IPS-18a (cell line): Measurements from ENCODE around the gene IMMT.
A peak's percentile ranks its signal among the peaks of the same experiment; 100 is the strongest.

Experiments
- H3K27ac ChIP-seq: one replicate; pipeline ENCODE4 v1.5.1; 2013; ENCODE audit warnings: low read length
- H3K27me3 ChIP-seq: one replicate; pipeline ENCODE4 v1.6.1; 2013; ENCODE audit warnings: mild to moderate bottlenecking, low read length; ENCODE audit not compliant: control insufficient read depth, insufficient read depth
- H3K36me3 ChIP-seq: one replicate; pipeline ENCODE4 v1.6.1; 2013; ENCODE audit warnings: low read depth, low read length; ENCODE audit not compliant: control insufficient read depth
- H3K4me1 ChIP-seq: one replicate; pipeline ENCODE4 v1.6.1; 2013; ENCODE audit warnings: low read depth, low read length; ENCODE audit not compliant: control insufficient read depth
- H3K4me3 ChIP-seq: one replicate; pipeline ENCODE4 v1.5.1; 2013; ENCODE audit warnings: low read length
- H3K9ac ChIP-seq: one replicate; pipeline ENCODE4 v1.6.1; 2013; ENCODE audit warnings: mild to moderate bottlenecking, low read length, moderate library complexity
- H3K9me3 ChIP-seq: one replicate; pipeline ENCODE4 v1.6.1; 2013; ENCODE audit warnings: low read depth, low read length; ENCODE audit not compliant: control insufficient read depth

IMMT gene

DNA sequence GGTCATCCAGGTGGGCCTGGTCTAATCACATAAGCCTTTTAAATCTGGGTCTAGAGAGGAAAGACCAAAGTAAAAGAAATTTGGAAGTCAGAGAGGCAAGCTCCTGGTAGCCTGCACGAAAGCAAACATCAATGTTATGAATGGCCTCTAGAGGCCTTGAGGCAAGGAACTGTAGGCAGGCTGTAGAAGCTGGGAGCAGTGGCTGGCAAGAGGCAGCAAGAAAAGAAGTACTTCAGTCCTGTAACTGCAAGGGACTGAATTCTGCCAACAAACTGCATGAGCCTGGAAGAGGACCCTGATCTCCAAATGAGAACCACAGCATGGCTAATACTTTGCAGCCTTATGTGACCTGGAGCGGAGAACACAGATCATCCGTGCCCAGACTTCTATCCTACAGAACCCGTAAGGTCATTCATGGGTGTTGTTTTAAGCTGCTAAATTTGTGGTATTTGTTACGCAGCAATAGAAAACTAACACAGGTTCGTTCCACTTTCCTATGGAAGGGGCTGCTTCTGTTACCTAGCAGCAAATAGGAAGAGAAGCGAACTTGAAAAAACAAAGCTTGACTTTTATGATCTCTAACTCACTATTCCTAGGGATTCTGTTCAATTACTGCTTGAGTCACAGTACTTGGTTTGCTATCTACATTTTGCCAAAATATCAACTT lies 1.2 kb downstream of the IMMT start:
- Histone ChIP-seq H3K4me1 (peaks cover 7% of the 10 kb centered on the region), H3K4me3 (peak overlapping the region; percentile 91)

GRCh38 chr2:86189782-86190416 lies 5.4 kb downstream of the IMMT start:
- Histone ChIP-seq H3K9ac (no peak overlapping the region), H3K4me1 (peaks cover 7% of the 10 kb centered on the region), H3K4me3 (no peak overlapping the region), H3K27ac (no peak overlapping the region), H3K27me3 (no peaks in the 10 kb centered on the region), H3K36me3 (peaks cover 11% of the 10 kb centered on the region), H3K9me3 (no peaks in the 10 kb centered on the region)

More for the DNA sequence above, 1.2 kb downstream of the IMMT start:
- Histone ChIP-seq H3K27ac (peak overlapping the region; percentile 55), H3K9ac (peak overlapping the region; percentile 92), H3K27me3 (no peaks in the 10 kb centered on the region), H3K36me3 (peaks cover 11% of the 10 kb centered on the region), H3K9me3 (no peaks in the 10 kb centered on the region)

GRCh38 chr2:86186431-86186830 lies 8.8 kb downstream of the IMMT start:
- no peaks in the 10 kb centered on the region for H3K9me3 ChIP-seq
- H3K36me3 ChIP-seq: peaks cover 7% of the 10 kb centered on the region
- H3K4me1 ChIP-seq: no peaks in the 10 kb centered on the region
- H3K27me3 ChIP-seq: no peaks in the 10 kb centered on the region
- H3K9ac ChIP-seq: no peak overlapping the region
- no peak overlapping the region for H3K27ac ChIP-seq
- H3K4me3 ChIP-seq: no peak overlapping the region

- peaks cover 11% of the 10 kb centered on the region for H3K36me3 ChIP-seq
- H3K27ac ChIP-seq: no peak overlapping the region
- no peaks in the 10 kb centered on the region for H3K9me3 ChIP-seq
- no peaks in the 10 kb centered on the region for H3K4me1 ChIP-seq
- no peak overlapping the region for H3K4me3 ChIP-seq
- H3K9ac ChIP-seq: no peak overlapping the region
- no peaks in the 10 kb centered on the region for H3K27me3 ChIP-seq
These were observed 9.6 kb downstream of the IMMT start for GRCh38 chr2:86185517-86186212.

- H3K4me3 ChIP-seq: no peak overlapping the region
- no peak overlapping the region for H3K9ac ChIP-seq
- no peaks in the 10 kb centered on the region for H3K27me3 ChIP-seq
- H3K27ac ChIP-seq: no peak overlapping the region
- H3K9me3 ChIP-seq: no peaks in the 10 kb centered on the region
- H3K4me1 ChIP-seq: no peaks in the 10 kb centered on the region
- H3K36me3 ChIP-seq: peaks cover 51% of the 10 kb centered on the region
These were observed 18.7 kb downstream of the IMMT start for GRCh38 chr2:86176597-86176996.

DNA sequence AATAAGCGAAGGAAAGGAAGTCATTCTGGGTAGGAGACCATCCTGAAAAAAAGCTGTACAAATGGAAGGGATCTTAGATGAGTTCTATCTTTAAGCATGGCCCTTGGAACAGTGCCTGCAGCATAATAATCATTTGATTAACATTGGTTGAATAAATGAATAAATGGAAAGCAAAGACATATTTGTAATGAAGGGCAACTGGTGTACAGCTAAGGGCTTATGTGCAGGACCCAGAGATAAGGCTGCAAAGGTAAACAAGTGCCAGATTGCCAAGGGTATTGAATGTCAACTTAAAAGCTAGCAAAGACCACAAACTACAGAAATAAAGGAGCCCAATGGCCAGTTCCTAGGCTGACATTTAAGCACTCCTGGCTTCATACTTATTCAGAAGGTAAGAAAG lies 19.4 kb downstream of the IMMT start:
- Histone ChIP-seq H3K4me3 (no peak overlapping the region), H3K36me3 (peaks cover 55% of the 10 kb centered on the region), H3K27me3 (no peaks in the 10 kb centered on the region), H3K4me1 (no peaks in the 10 kb centered on the region), H3K9me3 (no peaks in the 10 kb centered on the region), H3K9ac (no peak overlapping the region), H3K27ac (no peak overlapping the region)

GRCh38 chr2:86174445-86174844 lies 20.8 kb downstream of the IMMT start:
- Histone ChIP-seq H3K9me3 (no peaks in the 10 kb centered on the region), H3K36me3 (peaks cover 59% of the 10 kb centered on the region), H3K27me3 (no peaks in the 10 kb centered on the region), H3K4me3 (no peak overlapping the region), H3K27ac (no peak overlapping the region), H3K4me1 (no peaks in the 10 kb centered on the region), H3K9ac (no peak overlapping the region)

DNA sequence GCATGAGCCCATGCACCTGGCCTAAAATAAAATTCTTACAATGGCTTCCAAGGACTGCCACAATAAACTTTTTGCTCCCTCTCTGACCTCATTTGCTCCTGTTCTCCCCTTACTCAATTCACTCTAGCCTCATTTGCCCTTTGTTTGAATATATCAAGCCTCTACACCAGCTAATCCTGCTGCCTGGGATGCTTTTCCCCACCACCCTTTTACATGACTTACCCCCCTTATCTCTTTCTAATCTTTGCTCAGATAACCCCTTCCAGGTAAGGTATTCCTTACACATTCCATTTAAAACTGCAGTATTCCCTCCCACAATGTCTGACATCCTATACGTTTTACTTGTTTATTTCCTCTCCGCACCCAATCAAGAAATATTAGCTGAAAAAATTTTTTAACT lies 22.7 kb downstream of the IMMT start:
- Histone ChIP-seq H3K36me3 (peaks cover 57% of the 10 kb centered on the region), H3K4me3 (no peak overlapping the region)

DNA sequence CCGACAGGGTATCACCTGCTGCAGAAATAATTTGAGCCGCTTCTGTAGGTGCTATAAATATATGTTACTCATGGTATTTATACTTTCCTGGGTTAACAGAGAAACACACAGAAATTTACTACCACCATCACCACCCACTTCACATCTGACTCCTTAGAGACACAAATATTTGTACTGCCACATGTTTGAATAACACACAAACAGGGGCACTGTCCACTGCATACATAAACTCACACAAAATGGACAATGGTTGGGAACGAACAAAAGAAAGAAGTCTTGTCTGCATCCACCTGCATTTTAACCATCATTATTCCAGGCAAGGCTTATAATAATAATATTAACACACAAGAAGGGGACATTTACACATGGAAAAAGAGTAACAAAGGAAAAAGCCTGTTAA lies 24.0 kb downstream of the IMMT start:
- H3K4me3 ChIP-seq: no peak overlapping the region
- no peaks in the 10 kb centered on the region for H3K9me3 ChIP-seq
- H3K4me1 ChIP-seq: no peaks in the 10 kb centered on the region
- no peak overlapping the region for H3K9ac ChIP-seq
- peaks cover 50% of the 10 kb centered on the region for H3K36me3 ChIP-seq
- no peak overlapping the region for H3K27ac ChIP-seq
- no peaks in the 10 kb centered on the region for H3K27me3 ChIP-seq

More for the DNA sequence above, 22.7 kb downstream of the IMMT start:
- no peaks in the 10 kb centered on the region for H3K4me1 ChIP-seq
- no peak overlapping the region for H3K27ac ChIP-seq
- H3K9ac ChIP-seq: no peak overlapping the region
- H3K9me3 ChIP-seq: no peaks in the 10 kb centered on the region
- no peaks in the 10 kb centered on the region for H3K27me3 ChIP-seq

GRCh38 chr2:86170449-86170848 lies 24.8 kb downstream of the IMMT start:
- no peak overlapping the region for H3K27ac ChIP-seq
- no peaks in the 10 kb centered on the region for H3K9me3 ChIP-seq
- H3K9ac ChIP-seq: no peak overlapping the region
- H3K4me1 ChIP-seq: no peaks in the 10 kb centered on the region
- no peaks in the 10 kb centered on the region for H3K27me3 ChIP-seq
- H3K36me3 ChIP-seq: peaks cover 46% of the 10 kb centered on the region
- H3K4me3 ChIP-seq: no peak overlapping the region

DNA sequence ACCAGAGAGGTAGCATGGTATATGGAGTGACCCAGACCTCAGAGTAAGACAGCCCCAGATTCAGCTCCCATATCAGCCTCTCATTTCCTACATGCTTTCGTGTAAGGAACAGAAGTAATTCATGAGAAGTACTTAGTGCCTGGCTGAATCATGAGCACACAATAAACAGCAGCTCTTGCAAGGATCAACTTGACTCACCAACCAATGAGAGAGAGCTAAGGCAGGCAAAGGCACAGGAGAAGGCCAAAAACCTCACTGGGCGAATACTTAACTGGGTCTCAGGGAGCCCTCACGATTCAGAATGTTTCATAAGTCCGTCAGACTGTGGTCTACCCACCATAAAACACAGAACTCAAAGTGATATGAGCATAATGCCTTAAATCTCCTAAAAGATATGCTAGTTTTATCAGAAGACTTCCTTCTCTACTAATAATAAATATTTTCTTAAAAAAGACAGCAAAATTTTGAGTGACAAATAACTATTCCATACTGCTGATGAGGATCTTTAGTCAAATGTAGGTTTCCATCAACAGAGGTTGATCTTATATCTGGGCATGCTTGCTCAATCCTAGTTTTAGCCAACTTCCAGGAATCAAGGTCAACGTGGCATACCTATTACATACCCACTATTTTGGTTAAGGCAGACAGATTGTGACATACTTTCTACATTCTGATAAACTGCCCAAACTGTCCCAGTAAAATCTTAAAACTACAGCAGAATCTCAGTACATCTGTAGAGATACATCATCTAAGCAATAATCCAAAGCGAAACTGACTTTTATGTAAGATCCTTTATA lies 34.9 kb downstream of the IMMT start:
- Histone ChIP-seq H3K4me1 (no peaks in the 10 kb centered on the region), H3K9ac (no peak overlapping the region), H3K9me3 (no peaks in the 10 kb centered on the region), H3K4me3 (no peak overlapping the region), H3K36me3 (peaks cover 52% of the 10 kb centered on the region), H3K27me3 (no peaks in the 10 kb centered on the region), H3K27ac (no peak overlapping the region)
